Left ventricle myocardium inferior (tissue), 1 donor: ENCODE data around the gene LIN28B. TPM values are rescaled to one million over a fixed set of nuclear protein-coding genes. Genes with fewer than 3 reads are reported as not detected.

Experiments used
- DNase-seq: peaks from one replicate; pipeline ENCODE4 v3.0.0-alpha.2; 2020
- H3K27ac ChIP-seq: fragments of 200-600 bp; replicated peaks from 2 replicates; pipeline ENCODE4 v1.8.0; 2021
- H3K27me3 ChIP-seq: fragments of 200-600 bp; 2 replicates; pipeline ENCODE4 v1.8.0; 2021; ENCODE audit warnings: low read depth
- H3K36me3 ChIP-seq: fragments of 200-600 bp; 2 replicates; pipeline ENCODE4 v1.8.0; 2021
- H3K4me1 ChIP-seq: fragments of 200-600 bp; 2 replicates; pipeline ENCODE4 v1.8.0; 2021
- H3K4me3 ChIP-seq: fragments of 200-600 bp; 2 replicates; pipeline ENCODE4 v1.8.0; 2021; ENCODE audit warnings: mild to moderate bottlenecking, moderate library complexity
- H3K9me3 ChIP-seq: fragments of 200-600 bp; replicated peaks from 2 replicates; pipeline ENCODE4 v1.8.0; 2021
- intact Hi-C: fragments of 100-400 bp; cut with micrococcal nuclease; formaldehyde crosslinking; loops from one replicate; pipeline ENCODE4 v1.11.0; 2022
- total RNA-seq: library from RNA; stranded (reverse); fragmentation: NEBNext Ultra II Directional; extraction: Animal tissue kit (Norgen Biotek cat#: 25700); gene quantifications from one replicate; pipeline ENCODE4 v1.2.1, GENCODE V29; 2021
- TF ChIP-seq, protein P1 (sequence below): fragments of 200-600 bp; IDR thresholded peaks from 2 replicates; pipeline ENCODE4 v1.8.0; 2021; ENCODE audit warnings: antibody characterized with exemption, mild to moderate bottlenecking, borderline replicate concordance
- donor health status: DM: no; HTN: yes; CAD: no; lungs with severe emphysema.

Gene LIN28B
- total RNA-seq, 1 donor from 2014 or later, result not detected

DNA sequence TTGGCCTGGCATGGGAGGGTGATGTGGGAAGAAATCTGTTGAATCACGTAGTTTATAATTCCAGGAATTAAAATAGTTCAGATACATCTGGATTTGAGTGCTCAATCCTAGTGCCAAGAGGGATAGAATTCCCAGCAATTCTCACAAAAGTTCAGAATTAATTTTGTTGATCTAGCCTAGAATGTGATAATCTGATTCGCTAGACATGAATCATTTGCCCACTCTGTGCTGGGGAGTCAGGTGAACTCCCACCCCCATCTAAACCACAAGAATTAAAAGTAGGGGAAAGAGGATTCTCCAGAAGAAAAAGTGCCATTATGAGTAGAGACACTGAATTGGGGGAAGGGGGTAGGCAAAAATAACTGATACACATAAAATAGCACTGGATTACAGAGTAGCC lies 85.0 kb downstream of the LIN28B start:
- Histone ChIP-seq H3K27ac (no peak overlapping the region), H3K9me3 (no peaks in the 10 kb centered on the region), H3K36me3 (no peaks in the 10 kb centered on the region), H3K4me3 (no peak overlapping the region), H3K4me1 (no peaks in the 10 kb centered on the region), H3K27me3 (no peaks in the 10 kb centered on the region)
- intact Hi-C loops, result no loop called here
- no peak for DNase-seq
- TF ChIP-seq, protein P1, sequence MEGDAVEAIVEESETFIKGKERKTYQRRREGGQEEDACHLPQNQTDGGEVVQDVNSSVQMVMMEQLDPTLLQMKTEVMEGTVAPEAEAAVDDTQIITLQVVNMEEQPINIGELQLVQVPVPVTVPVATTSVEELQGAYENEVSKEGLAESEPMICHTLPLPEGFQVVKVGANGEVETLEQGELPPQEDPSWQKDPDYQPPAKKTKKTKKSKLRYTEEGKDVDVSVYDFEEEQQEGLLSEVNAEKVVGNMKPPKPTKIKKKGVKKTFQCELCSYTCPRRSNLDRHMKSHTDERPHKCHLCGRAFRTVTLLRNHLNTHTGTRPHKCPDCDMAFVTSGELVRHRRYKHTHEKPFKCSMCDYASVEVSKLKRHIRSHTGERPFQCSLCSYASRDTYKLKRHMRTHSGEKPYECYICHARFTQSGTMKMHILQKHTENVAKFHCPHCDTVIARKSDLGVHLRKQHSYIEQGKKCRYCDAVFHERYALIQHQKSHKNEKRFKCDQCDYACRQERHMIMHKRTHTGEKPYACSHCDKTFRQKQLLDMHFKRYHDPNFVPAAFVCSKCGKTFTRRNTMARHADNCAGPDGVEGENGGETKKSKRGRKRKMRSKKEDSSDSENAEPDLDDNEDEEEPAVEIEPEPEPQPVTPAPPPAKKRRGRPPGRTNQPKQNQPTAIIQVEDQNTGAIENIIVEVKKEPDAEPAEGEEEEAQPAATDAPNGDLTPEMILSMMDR, result no peak

DNA sequence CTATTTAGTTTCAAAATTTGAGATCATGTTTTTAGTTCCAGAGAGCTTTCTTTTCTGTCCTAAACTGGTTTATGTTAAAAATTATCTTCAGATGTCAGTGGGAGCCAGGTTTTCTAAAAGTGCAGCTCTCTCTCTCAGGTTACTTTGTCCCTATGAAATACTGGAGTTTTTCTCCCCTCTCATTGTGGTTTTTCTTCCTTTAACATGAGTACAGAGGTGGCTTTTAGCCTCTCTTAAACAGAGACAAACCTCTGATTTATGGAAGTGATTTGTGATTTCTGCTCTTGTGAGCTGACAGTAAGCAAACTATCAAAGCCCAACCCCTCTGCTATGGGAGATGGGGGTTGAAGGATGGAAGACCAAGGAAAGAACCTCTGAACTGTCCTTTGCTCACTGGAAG lies 85.7 kb downstream of the LIN28B start:
- H3K27ac ChIP-seq, result no peak overlapping the region
- no peaks in the 10 kb centered on the region for H3K27me3 ChIP-seq
- DNase-seq, result no peak
- no peaks in the 10 kb centered on the region for H3K36me3 ChIP-seq
- intact Hi-C loops, result no loop called here
- no peaks in the 10 kb centered on the region for H3K4me1 ChIP-seq
- no peaks in the 10 kb centered on the region for H3K9me3 ChIP-seq
- H3K4me3 ChIP-seq, result no peak overlapping the region
- TF ChIP-seq, protein P1, result no peak

DNA sequence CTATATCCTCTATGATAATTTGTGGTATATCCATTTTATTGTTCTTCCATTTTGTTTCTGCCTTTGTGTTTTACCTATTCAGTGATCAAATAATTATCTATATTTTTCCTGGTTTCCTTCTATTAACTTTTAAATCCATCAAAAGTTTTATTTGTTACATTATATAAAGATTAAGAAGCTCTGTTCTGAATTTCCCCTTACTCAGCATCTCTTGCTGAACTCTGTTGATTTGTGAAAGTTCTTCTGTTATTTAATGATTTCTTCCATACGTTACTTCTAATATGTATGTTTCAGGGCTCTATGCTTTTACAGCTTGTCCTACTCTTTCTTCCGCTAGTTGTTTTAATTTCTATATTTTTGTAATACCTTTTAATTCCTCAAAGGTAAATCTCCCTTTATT lies 87.1 kb downstream of the LIN28B start:
- TF ChIP-seq, protein P1, result no peak
- H3K9me3 ChIP-seq, result no peaks in the 10 kb centered on the region
- no peak overlapping the region for H3K27ac ChIP-seq
- DNase-seq, result no peak
- no peaks in the 10 kb centered on the region for H3K36me3 ChIP-seq
- intact Hi-C loops, result no loop called here
- H3K4me1 ChIP-seq, result no peaks in the 10 kb centered on the region
- H3K4me3 ChIP-seq, result no peak overlapping the region
- H3K27me3 ChIP-seq, result no peaks in the 10 kb centered on the region

DNA sequence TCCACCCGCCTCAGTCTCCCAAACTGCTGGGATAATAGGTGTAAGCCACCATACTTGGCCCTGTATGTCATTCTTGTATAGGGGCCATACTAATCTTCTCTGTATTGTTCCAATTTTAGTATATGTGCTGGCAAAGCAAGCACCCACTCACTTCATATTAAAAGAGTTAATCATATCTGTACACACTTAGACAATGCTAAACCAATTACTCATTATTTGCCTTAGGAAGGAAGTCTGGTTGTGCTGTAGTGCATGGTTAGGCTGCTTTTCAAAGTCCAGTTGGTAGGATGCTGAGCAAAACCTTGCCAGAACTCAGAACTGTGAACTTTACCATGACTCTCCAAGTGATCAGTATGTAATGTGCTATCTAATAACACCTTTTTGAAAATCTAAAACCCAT lies 88.6 kb downstream of the LIN28B start:
- Histone ChIP-seq H3K27me3 (no peaks in the 10 kb centered on the region), H3K27ac (no peak overlapping the region), H3K9me3 (no peaks in the 10 kb centered on the region), H3K4me3 (no peak overlapping the region), H3K4me1 (no peaks in the 10 kb centered on the region), H3K36me3 (no peaks in the 10 kb centered on the region)
- no peak for DNase-seq
- intact Hi-C loops, result no loop called here
- TF ChIP-seq, protein P1, result no peak

DNA sequence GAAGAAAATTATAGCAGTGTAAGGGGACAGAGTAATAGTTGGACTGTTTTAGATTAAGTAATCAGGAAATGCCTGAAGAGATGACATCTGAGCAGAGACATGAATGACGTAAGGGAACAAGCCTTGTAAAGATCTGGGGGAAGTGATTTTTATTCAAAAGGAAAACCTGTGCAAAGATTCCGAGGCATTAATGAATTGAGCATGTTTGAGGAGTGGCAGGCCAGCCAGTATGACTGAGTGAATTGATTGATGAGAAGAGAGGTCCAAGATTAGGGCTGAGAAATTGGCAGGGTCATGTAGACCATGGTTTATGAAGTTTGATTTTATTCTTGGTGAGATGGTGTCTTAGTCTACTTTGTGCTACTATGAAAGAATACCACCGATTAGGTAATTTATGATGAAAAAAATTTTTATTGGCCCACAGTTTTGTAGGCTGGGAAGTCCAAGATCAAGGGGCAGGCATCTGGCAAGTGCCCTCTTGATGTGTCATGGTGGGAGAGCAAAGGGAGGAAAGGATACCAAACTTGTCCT lies 95.1 kb downstream of the LIN28B start:
- Histone ChIP-seq H3K4me1 (no peaks in the 10 kb centered on the region), H3K4me3 (no peak overlapping the region), H3K27me3 (no peaks in the 10 kb centered on the region), H3K36me3 (no peaks in the 10 kb centered on the region), H3K27ac (no peak overlapping the region), H3K9me3 (peaks cover 15% of the 10 kb centered on the region)
- no peak for DNase-seq
- intact Hi-C loops, result no loop called here
- TF ChIP-seq, protein P1, result no peak

DNA sequence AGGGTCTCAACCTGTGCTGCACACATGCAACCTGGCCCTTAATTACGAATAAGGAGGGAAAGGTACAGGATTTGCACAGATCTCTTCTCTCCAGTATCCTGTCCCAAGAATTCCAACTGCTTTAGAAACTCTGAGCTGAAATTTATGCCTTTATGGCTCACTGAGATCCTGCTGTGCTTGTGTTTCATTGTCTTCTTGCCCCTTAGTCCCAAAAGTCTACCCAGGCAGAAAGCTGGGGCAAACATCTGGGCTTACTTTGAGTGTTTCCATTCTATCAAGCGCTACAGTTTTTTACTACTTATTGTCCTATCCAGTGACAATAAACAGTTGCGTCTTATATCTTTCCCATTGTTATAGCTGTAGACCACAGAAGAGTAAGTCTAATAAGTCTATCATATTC lies 99.7 kb downstream of the LIN28B start:
- H3K4me1 ChIP-seq, result no peaks in the 10 kb centered on the region
- H3K27me3 ChIP-seq, result peaks cover 9% of the 10 kb centered on the region
- DNase-seq, result no peak
- TF ChIP-seq, protein P1, result no peak
- peaks cover 15% of the 10 kb centered on the region for H3K9me3 ChIP-seq
- H3K36me3 ChIP-seq, result no peaks in the 10 kb centered on the region
- intact Hi-C loops, result no loop called here
- no peak overlapping the region for H3K4me3 ChIP-seq
- no peak overlapping the region for H3K27ac ChIP-seq
